ENCODE data around the gene PLAAT1.

PLAAT1 gene

DNA sequence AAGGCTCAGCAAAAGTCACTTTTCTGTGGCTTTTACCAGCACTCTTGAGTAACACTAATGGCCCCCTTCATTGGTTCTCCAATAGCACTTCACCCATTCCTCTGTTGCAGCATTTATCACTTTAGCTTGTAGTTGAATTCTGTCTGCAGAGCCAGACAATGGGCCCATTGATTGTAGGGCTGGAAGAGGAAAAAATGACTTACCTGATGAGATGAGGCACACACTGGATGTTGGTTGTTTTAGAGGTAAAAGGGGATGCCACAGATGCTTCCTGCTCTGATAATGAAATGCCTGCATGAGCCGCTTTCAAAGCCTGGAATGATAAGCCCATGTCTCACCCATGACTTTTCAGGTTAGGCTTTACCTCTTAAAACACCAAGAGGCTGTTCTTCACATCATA lies 64.3 kb downstream of the PLAAT1 start:
- TF ChIP-seq EP300 (IDR thresholded peaks at IDR 0.05; ENCODE audit: borderline replicate concordance) (no peak), FOXM1 (IDR thresholded peaks at IDR 0.05; ENCODE audit: borderline replicate concordance, low read depth) (no peak), YY1 (IDR thresholded peaks at IDR 0.05; ENCODE audit: low read depth) (no peak), TCF12 (IDR thresholded peaks at IDR 0.05; ENCODE audit: low read depth) (no peak), MAX (IDR thresholded peaks at IDR 0.05) (no peak), RAD21 (IDR thresholded peaks at IDR 0.05; ENCODE audit: low read depth) (no peak), NFIC (IDR thresholded peaks at IDR 0.05) (no peak), TEAD4 (IDR thresholded peaks at IDR 0.05) (no peak), REST (IDR thresholded peaks at IDR 0.05; ENCODE audit: low read depth) (no peak), EGR1 (IDR thresholded peaks at IDR 0.05) (no peak), USF1 (IDR thresholded peaks at IDR 0.05) (no peak), CEBPB (IDR thresholded peaks at IDR 0.05) (no peak), TAF1 (IDR thresholded peaks at IDR 0.05; ENCODE audit: low read depth) (no peak), CREB1 (IDR thresholded peaks at IDR 0.05; ENCODE audit: low read depth) (no peak), ZBTB7A (IDR thresholded peaks at IDR 0.05; ENCODE audit: low read depth) (no peak)

DNA sequence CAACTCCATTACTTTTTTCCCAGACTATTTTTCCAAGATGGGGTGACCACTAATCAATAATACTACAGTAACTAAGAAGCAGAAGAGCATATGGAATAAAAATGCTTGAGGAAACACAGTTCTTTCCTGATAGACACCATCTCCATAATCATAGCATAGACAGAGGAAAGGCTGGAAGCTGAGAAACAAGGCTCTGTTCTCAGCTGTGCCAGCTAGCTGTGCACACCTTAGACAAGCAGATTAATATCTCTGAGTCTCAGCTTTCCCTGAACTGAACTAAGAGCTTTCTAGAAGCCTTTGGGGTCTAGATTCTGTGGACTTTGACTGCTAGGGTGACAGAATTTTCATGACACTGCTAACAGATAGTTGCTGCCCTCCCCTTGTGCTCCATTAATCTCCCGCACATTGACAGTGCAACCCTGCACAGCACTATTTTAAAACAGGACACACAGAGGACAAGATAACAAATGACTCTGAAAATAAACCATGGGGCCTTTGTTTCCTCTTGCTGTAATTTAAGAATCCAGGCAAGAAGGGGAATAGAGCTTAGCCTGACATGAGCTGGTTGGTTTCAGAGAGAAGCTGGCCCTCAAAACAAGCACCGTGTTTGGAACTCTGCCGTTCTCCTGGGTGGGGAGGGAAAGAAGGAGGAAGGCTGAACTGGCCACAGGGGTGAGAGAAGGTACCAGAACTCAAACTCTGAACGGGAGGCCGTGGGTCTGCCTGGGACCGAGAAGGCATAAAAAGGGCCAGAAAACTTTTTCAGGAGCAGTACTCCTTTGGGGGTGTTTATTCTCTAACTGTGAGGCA lies 70.1 kb downstream of the PLAAT1 start:
- TF ChIP-seq REST (IDR thresholded peaks at IDR 0.05; ENCODE audit: low read depth) = no peak
- TF ChIP-seq TAF1 (IDR thresholded peaks at IDR 0.05; ENCODE audit: low read depth) = no peak
- no peak for TF ChIP-seq YY1 (IDR thresholded peaks at IDR 0.05; ENCODE audit: low read depth)
- TF ChIP-seq CEBPB (IDR thresholded peaks at IDR 0.05) = no peak
- TF ChIP-seq MAX (IDR thresholded peaks at IDR 0.05) = no peak
- TF ChIP-seq EGR1 (IDR thresholded peaks at IDR 0.05) = no peak
- no peak for TF ChIP-seq ZBTB7A (IDR thresholded peaks at IDR 0.05; ENCODE audit: low read depth)
- TF ChIP-seq TCF12 (IDR thresholded peaks at IDR 0.05; ENCODE audit: low read depth) = no peak
- TF ChIP-seq FOXM1 (IDR thresholded peaks at IDR 0.05; ENCODE audit: borderline replicate concordance, low read depth) = no peak
- TF ChIP-seq EP300 (IDR thresholded peaks at IDR 0.05; ENCODE audit: borderline replicate concordance) = no peak
- no peak for TF ChIP-seq TEAD4 (IDR thresholded peaks at IDR 0.05)
- no peak for TF ChIP-seq USF1 (IDR thresholded peaks at IDR 0.05)
- TF ChIP-seq CREB1 (IDR thresholded peaks at IDR 0.05; ENCODE audit: low read depth) = no peak
- no peak for TF ChIP-seq RAD21 (IDR thresholded peaks at IDR 0.05; ENCODE audit: low read depth)
- no peak for TF ChIP-seq NFIC (IDR thresholded peaks at IDR 0.05)

GRCh38 chr3:193313061-193313958 lies 72.3 kb downstream of the PLAAT1 start:
- TF ChIP-seq REST (IDR thresholded peaks at IDR 0.05; ENCODE audit: low read depth) = no peak
- peak; percentile 2; the same call in 1 of the 2 replicates for TF ChIP-seq RAD21 (IDR thresholded peaks at IDR 0.05; ENCODE audit: low read depth)
- TF ChIP-seq CREB1 (IDR thresholded peaks at IDR 0.05; ENCODE audit: low read depth) = no peak
- TF ChIP-seq EP300 (IDR thresholded peaks at IDR 0.05; ENCODE audit: borderline replicate concordance) = peak; percentile 94
- TF ChIP-seq ZBTB7A (IDR thresholded peaks at IDR 0.05; ENCODE audit: low read depth) = no peak
- TF ChIP-seq YY1 (IDR thresholded peaks at IDR 0.05; ENCODE audit: low read depth) = no peak
- TF ChIP-seq EGR1 (IDR thresholded peaks at IDR 0.05) = no peak
- peak; percentile 85 for TF ChIP-seq NFIC (IDR thresholded peaks at IDR 0.05)
- peak; percentile 93 for TF ChIP-seq CEBPB (IDR thresholded peaks at IDR 0.05)
- TF ChIP-seq USF1 (IDR thresholded peaks at IDR 0.05) = no peak
- peak; percentile 48 for TF ChIP-seq FOXM1 (IDR thresholded peaks at IDR 0.05; ENCODE audit: borderline replicate concordance, low read depth)
- TF ChIP-seq TCF12 (IDR thresholded peaks at IDR 0.05; ENCODE audit: low read depth) = peak; percentile 90
- TF ChIP-seq TEAD4 (IDR thresholded peaks at IDR 0.05) = peak; percentile 69
- no peak for TF ChIP-seq TAF1 (IDR thresholded peaks at IDR 0.05; ENCODE audit: low read depth)
- no peak for TF ChIP-seq MAX (IDR thresholded peaks at IDR 0.05)
